GM18526 (cell line): Measurements from ENCODE around the gene NEMF.

ENCODE experiments used
- POLR2A ChIP-seq: IDR thresholded peaks from 3 replicates; pipeline ENCODE4 v1.6.1; 2011; ENCODE audit not compliant: insufficient read length; ENCODE audit errors: extremely low read depth

The NEMF gene

DNA sequence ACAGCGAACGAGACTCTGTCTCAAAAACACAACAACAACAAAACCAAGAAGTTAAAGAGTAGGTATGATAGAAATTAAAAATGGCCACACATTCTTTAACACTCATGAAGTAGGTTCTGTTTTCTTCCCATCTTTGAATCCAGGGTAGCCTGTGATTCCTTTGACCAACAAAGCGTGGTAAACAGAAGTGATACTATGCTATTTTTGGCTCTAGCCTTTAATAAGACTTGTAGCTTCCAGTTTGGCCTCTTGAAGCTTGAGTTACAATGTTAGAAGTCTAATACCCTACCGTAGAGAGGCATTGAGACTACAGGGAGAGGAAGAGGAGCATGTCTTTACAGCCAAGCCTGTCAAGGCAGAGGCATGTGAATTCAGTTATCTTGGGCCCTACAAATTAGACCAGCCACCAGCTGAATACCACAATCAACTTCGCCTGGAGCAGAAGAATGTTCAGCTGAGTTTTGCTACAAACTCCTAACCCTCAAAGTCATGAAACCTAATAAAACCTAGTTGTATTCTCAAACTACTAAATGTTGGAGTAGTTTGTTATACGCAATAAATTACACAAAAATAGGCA is 4.9 kb upstream of the NEMF start:
- no peak for TF ChIP-seq POLR2A

DNA sequence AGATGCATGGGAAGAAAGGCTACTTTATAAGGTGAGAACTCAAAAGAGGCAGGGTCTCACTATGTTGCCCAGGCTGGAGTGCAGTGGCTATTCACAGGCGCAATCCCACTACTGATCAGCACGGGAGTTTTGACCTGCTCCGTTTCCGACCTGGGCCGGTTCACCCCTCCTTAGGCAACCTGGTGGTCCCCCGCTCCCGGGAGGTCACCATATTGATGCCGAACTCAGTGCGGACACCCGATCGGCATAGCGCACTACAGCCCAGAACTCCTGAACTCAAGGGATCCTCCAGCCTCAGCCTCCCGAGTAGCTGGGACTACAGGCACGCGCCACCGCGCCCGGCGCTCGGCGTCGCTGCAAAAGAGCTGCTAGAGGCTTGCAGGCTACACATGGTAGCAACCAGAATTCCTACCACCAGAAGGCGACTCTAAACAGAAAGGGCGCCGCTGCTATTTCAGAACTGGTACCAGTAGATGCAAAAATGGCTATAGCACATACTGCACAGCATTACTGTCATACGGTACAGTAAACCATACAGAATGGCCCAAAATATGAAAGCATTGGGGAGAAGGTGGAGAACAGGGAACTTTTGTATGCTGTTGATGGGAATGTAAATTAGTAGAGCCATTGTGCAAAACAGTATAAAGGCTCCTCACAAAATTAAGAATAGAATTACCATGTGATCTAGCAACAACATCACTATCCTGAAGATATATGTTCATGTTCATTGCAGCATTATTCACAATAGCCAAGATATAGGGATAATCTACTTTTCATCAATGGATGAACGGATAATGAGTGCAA is 1.2 kb upstream of the NEMF start:
- TF ChIP-seq POLR2A: no peak

DNA sequence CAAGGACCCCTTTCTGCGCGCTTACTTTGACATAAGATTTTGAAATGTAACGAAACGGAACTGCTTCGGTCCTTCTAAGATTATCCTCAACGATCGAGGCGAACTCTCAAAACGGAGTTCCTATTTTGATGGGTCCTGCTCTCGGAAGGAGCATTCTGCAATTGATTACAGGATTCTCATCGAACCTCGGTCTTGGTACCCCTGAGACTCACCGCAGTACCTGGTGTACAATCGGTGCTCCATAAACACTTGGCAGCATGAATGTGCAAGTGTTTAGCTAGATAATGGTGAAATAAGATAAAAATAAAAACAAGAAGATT is 530 bp upstream of the NEMF start:
- TF ChIP-seq POLR2A: no peak

DNA sequence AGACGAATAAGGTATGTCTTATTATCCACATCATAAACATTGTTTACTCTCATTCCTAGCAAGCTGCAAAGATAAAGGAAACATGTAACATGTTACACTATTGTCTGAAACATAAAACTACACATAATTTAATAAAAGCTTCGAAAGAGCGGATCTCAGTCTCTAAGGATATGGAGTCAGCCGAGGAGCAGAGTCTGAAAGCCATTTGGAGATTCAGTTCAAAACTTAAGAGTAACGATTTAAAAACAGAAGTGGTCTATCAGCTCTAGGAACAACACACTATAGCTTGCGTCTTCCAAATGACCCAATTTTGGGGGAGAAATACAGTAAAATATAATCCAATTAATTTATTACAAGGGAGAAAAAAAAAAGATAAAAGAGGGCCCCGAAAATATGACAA is 775 bp downstream of the NEMF start:
- TF ChIP-seq POLR2A: no peak

DNA sequence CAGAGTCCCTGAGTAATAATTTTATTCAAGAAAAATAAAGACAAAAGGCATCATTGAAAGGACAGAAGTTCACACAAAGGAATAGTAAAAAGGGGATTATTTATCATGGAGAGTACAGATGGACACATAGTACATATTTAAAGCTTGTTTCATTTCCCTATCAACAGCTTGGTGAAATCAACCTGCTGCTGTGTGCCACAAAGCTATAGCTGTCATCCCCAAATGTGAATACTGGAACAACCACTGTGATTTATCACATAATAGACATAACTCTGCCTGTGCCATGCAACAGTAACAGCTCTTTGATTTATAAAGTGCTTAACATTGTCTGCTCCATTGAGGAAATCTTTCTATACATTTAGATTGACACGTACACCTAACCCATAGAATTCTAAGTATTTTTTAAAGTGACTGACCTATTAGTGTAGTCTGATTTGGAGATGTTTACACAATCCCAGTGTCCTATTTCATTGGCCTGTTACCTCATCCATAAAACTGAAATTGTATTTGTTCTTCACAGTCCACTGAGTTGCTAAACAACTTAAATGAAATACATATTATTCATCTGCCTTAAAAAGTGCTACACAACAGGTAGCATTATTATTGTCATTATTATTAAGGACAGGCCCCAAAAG is 3.3 kb downstream of the NEMF start:
- TF ChIP-seq POLR2A: no peak

DNA sequence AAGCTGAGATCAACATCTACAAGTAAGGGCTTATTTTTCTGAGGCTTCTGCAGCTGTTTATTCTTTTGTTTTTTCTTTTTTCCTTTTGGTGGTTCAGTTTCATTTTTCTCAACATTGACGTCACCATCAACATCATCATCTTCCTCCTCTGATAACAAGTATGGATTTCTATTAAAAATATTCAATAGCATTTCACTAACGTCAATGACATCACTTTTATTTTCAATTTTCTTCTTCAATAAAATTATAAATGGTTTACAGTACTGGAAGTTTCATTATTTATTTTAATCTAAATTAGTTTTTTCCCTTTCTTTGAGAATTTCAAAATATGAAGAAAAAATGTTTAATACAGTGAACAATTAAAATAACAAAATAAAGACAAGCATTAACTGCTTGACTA is 23.9 kb downstream of the NEMF start:
- no peak for TF ChIP-seq POLR2A

DNA sequence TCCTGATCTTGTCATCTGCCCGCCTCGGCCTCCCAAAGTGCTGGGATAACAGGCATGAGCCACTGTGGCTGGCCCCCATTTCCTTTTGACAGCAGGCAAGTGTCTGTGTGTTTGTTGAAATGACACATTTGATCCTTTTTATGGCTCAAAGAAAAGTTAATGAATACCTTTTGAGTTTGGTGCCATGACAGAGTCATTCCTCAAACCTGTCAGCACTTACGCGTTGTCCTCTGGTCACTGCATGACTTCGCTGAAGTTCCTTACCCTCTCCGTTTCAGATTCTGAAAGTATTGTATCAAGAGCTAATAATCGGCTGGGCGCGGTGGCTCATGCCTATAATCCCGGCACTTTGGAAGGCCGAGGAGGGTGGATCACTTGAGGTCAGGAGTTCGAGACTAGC is 32.4 kb downstream of the NEMF start:
- no peak for TF ChIP-seq POLR2A

DNA sequence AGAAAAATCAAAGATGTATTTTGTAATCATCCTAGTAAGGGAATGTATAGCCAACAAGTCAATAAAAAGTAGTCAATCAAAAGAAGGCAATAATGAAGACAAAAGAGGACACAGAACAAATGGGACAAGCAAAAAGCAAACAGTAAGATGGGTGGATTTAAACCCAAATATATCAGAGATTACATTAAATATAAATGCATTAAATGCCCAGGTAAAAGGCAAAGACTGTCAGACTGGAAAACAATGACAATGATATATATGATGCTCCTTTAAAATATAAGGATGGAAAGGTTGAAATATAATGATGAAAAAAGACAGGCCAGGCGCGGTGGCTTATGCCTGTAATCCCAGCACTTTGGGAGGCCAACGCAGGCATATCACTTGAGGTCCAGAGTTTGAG is 35.7 kb downstream of the NEMF start:
- TF ChIP-seq POLR2A: no peak

DNA sequence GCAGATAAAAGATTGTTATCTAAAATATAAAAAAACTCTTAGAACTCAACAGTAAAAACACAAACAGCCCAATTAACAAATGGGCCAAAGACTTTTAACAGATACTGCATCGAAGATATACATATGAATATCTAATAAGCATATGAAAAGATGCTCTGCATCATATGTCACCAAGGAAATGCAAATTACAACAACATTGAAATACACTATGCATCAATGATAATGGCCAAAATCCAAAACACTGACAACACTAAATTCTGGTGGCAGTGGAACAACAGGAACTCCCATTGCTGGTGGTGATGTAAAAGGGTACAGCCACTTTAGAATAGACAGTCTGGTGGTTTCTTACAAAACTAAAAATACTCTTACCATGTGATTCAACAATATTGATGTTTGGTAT is 43.8 kb downstream of the NEMF start:
- no peak for TF ChIP-seq POLR2A

DNA sequence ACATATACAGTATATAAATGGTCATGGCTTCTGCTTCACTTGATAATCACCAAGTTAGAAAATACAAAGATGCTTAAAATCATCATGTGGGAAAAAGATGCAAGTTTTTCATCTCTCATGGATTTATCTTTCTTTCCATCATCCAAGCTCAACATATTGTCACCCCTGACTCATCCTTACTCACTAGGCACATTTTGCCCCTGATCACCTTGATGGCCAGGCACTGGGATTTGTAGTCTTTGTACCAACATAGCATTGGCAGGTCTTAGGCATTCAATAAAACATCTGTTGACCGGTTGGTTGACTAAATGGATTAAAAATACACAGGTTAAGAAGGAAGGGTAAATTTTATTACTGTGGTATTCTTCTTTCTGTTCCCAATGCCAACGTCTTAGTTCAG is 56.6 kb downstream of the NEMF start:
- no peak for TF ChIP-seq POLR2A

DNA sequence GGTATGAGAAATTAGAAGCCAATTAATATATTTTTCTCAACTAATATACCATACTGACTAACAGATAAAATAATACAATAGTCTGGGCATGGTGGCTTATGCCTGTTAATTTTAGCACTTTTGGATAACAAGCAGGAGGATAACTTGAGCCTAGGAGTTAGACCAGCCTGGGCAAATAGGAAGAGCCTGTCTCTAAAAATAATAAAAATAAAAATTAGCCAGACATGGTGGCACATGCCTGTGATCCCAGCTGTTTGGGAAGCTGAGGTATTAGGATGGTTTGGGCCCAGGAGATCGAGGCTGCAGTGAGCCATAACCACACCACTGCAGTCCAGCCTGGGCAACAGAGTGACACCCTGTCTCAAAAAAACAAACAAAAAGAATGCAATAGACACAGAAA is 60.0 kb downstream of the NEMF start:
- TF ChIP-seq POLR2A: no peak

DNA sequence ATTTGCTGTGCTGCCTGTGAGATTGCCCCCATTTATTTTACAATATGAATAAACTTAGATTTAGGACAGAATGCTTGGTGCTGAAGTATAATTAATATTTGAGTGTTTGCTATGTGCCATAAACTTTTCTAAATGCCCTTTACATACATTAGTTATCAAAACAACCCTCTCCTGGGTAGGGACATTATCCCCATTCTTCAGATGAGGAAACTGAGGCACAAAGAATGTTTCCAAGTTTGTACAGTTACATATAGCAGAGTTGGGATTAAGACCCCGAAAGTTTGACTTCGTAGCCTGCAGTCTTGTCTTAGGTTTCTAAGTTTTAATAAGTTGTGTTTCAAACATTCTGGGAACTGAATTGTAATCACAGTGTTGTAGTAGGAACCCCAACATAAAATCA is 66.3 kb downstream of the NEMF start:
- TF ChIP-seq POLR2A: no peak

DNA sequence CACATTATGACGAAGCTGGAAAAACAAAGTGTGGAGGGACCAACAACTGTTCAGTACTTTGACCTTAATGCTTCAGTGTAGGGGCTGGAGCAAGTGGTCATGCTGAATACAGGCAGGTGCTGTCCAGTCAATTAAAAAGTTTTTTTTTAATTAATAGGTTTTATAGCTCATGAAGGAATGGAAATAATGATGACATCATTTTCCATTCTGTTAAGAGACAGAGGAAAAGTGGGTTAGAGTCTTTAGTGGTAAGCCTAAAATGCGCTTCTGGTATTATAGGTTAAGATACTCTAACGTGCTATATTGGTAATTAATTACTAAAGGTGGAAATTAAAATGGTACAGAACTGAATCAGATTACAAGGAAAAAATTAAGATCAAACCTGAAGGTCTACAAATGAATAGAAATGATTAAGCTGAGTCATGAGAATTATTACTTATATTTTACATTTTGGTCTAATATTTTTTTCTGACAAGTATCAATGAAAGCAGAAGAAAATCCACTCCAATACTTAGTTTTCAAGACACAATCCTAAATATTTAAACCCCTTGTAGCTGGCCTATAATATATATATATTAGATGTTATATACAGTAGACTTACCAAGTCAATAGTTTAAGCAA is 69.1 kb downstream of the NEMF start:
- no peak for TF ChIP-seq POLR2A

DNA sequence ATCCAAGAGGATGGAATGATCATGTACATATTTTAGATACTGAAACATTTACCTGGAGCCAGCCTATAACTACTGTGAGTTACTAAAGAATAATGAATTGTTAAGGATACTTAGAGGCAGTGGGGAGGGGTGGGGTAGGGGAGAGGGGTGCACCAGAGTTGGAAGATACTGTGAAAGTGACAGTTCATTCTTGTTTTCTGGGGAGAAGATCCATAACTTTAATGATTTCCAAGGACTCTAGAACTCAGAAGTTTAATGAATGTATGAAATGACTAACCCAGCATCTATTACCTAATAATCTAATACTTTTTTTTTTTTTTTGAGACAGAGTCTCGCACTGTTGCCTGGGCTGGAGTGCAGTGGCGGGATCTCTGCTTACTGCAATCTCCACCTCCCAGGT is 74.2 kb downstream of the NEMF start:
- no peak for TF ChIP-seq POLR2A

DNA sequence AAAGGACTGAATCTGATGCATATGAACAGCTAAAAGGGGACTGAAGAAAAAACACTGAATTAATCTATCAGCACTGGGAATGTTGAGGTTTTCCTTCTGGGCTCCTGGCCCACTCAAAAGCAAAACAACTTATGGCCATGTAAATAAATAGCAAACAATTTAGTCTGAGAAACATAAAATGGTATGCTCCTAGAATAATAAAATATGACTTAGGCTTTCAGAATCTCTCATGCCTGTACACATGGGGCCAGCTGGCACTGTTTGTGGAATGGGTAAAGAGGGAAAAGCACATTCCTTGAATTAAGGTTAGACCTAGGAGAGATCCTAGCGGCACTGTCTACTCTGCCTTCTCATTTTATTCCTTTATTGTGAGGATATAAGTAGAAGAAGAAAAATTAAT is 78.5 kb downstream of the NEMF start:
- no peak for TF ChIP-seq POLR2A

DNA sequence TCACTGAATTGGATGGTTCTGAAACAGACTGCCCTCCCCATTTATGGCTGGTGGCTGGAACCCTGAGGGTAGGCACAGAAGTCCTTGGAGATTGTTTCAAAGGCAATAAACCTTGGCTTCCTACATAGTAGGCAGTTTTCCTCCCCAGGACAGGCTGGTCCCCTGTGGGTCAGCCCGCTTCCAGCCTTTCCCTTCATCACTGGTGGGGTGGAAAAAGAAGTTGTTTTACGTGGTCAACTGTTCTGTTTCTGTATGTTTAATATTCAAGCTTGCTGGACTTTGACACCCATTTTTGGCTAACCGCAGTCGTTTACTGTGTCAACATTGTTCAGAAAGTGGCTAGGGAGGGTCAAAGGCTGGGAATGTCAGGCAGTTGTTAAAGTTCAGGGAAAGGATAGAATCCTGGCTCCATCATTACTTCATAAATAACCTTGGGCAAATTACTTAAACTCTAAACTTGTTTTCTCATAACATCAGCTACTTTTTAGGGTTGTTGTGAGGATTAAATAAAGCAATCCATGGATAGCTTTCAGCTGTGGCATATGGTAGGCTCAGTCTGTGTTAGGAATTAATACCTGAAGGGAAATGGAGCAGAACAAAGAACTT is 82.3 kb downstream of the NEMF start:
- no peak for TF ChIP-seq POLR2A

DNA sequence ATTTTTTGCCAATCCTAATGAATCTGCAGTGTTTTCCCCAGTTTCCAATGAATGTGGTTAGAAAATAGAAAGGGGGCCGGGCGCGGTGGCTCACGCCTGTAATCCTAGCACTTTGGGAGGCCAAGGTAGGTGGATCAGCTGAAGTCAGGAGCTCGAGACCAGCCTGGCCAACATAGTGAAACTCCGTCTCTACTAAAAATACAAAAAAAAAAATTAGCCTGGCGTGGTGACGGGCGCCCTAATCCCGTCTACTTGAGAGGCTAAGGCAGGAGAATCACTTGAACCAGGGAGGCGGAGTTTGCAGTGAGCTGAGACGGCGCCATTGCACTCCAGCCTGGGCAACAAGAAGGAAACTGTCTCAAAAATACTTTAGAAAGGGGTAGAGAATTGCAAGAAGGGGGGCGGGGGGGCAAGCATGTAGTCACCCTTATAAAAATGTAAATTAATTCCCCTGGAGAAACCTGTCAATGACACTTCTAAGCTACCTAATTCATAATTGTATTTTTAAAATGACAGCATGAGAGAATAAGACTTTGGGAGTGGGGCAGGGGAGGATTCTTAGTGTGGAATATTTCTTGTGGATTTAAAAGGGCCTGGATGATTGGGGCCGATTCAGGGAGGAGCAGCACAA is 82.9 kb downstream of the NEMF start:
- no peak for TF ChIP-seq POLR2A
